Adipocyte (in vitro differentiated cells): ENCODE results near the gene DLK2.

Source experiments
- DNase-seq: peaks from one replicate; pipeline ENCODE4 v3.0.0-alpha.2; 2015; ENCODE audit warnings: low read depth
- H3K27me3 ChIP-seq: replicated peaks from 2 replicates; pipeline ENCODE4 v1.7.0; 2013; ENCODE audit warnings: mild to moderate bottlenecking, low read length, moderate library complexity; ENCODE audit not compliant: control insufficient read depth, insufficient read depth
- H3K36me3 ChIP-seq: 2 replicates; pipeline ENCODE4 v1.7.0; 2013; ENCODE audit warnings: low read length, mild to moderate bottlenecking, moderate library complexity; ENCODE audit not compliant: control insufficient read depth, insufficient read depth, severe bottlenecking
- H3K4me1 ChIP-seq: 2 replicates; pipeline ENCODE4 v1.7.0; 2013; ENCODE audit warnings: mild to moderate bottlenecking, low read length, moderate library complexity; ENCODE audit not compliant: control insufficient read depth, insufficient read depth
- H3K4me3 ChIP-seq: 2 replicates; pipeline ENCODE4 v1.7.0; 2013; ENCODE audit warnings: mild to moderate bottlenecking, low read length, moderate library complexity
- H3K9ac ChIP-seq: 2 replicates; pipeline ENCODE4 v1.7.0; 2013; ENCODE audit warnings: mild to moderate bottlenecking, low read length, moderate library complexity
- H3K9me3 ChIP-seq: 2 replicates; pipeline ENCODE4 v1.7.0; 2013; ENCODE audit warnings: mild to moderate bottlenecking, low read length, moderate library complexity; ENCODE audit not compliant: control insufficient read depth

DLK2 gene

GRCh38 chr6:43494321-43494720, 39.0 kb upstream of the DLK2 start:
- no peak for DNase-seq
- peaks cover 18% of the 10 kb centered on the region for H3K36me3 ChIP-seq
- no peaks in the 10 kb centered on the region for H3K27me3 ChIP-seq
- H3K9ac ChIP-seq, result no peak overlapping the region
- H3K4me1 ChIP-seq, result peaks cover 39% of the 10 kb centered on the region
- H3K9me3 ChIP-seq, result no peaks in the 10 kb centered on the region
- H3K4me3 ChIP-seq, result no peak overlapping the region

- Histone ChIP-seq H3K27me3 (no peaks in the 10 kb centered on the region), H3K9me3 (no peaks in the 10 kb centered on the region), H3K4me3 (no peak overlapping the region), H3K9ac (no peak overlapping the region), H3K36me3 (peaks cover 13% of the 10 kb centered on the region), H3K4me1 (peaks cover 43% of the 10 kb centered on the region)
- DNase-seq, result no peak
Measured at GRCh38 chr6:43493833-43494232, 38.5 kb upstream of the DLK2 start.

- no peak for DNase-seq
- Histone ChIP-seq H3K9me3 (no peaks in the 10 kb centered on the region), H3K9ac (no peak overlapping the region), H3K27me3 (no peaks in the 10 kb centered on the region), H3K36me3 (peaks cover 7% of the 10 kb centered on the region), H3K4me3 (no peak overlapping the region), H3K4me1 (peaks cover 49% of the 10 kb centered on the region)
Measured at GRCh38 chr6:43493230-43493629, 37.9 kb upstream of the DLK2 start.

GRCh38 chr6:43492673-43493072, 37.3 kb upstream of the DLK2 start:
- Histone ChIP-seq H3K27me3 (no peaks in the 10 kb centered on the region), H3K9ac (no peak overlapping the region), H3K9me3 (no peaks in the 10 kb centered on the region), H3K36me3 (peaks cover 2% of the 10 kb centered on the region), H3K4me1 (peaks cover 50% of the 10 kb centered on the region), H3K4me3 (peak overlapping the region; percentile 43)
- DNase-seq, result peak; percentile 56

GRCh38 chr6:43491750-43492661, 36.7 kb upstream of the DLK2 start:
- Histone ChIP-seq H3K36me3 (no peaks in the 10 kb centered on the region), H3K4me3 (peak overlapping the region; percentile 43), H3K9ac (no peak overlapping the region), H3K4me1 (peaks cover 50% of the 10 kb centered on the region), H3K9me3 (no peaks in the 10 kb centered on the region), H3K27me3 (no peaks in the 10 kb centered on the region)
- peak; percentile 89 for DNase-seq

GRCh38 chr6:43490523-43490939, 35.2 kb upstream of the DLK2 start:
- no peaks in the 10 kb centered on the region for H3K9me3 ChIP-seq
- no peak for DNase-seq

GRCh38 chr6:43489277-43490072, 34.1 kb upstream of the DLK2 start:
- no peak for DNase-seq
- Histone ChIP-seq H3K36me3 (no peaks in the 10 kb centered on the region), H3K27me3 (no peaks in the 10 kb centered on the region), H3K4me1 (peaks cover 28% of the 10 kb centered on the region), H3K9ac (no peak overlapping the region), H3K9me3 (no peaks in the 10 kb centered on the region), H3K4me3 (no peak overlapping the region)

More at GRCh38 chr6:43490523-43490939, 35.2 kb upstream of the DLK2 start:
- H3K9ac ChIP-seq, result no peak overlapping the region
- no peaks in the 10 kb centered on the region for H3K36me3 ChIP-seq
- no peak overlapping the region for H3K4me3 ChIP-seq
- peaks cover 36% of the 10 kb centered on the region for H3K4me1 ChIP-seq
- no peaks in the 10 kb centered on the region for H3K27me3 ChIP-seq

- Histone ChIP-seq H3K4me3 (no peak overlapping the region), H3K9me3 (no peaks in the 10 kb centered on the region), H3K27me3 (no peaks in the 10 kb centered on the region), H3K36me3 (no peaks in the 10 kb centered on the region), H3K9ac (no peak overlapping the region), H3K4me1 (peaks cover 28% of the 10 kb centered on the region)
- DNase-seq, result no peak
Measured at GRCh38 chr6:43488667-43489276, 33.4 kb upstream of the DLK2 start.

- H3K9ac ChIP-seq, result no peak overlapping the region
- H3K9me3 ChIP-seq, result no peaks in the 10 kb centered on the region
- no peaks in the 10 kb centered on the region for H3K36me3 ChIP-seq
- peaks cover 11% of the 10 kb centered on the region for H3K4me1 ChIP-seq
- no peak overlapping the region for H3K4me3 ChIP-seq
- no peaks in the 10 kb centered on the region for H3K27me3 ChIP-seq
- no peak for DNase-seq
Measured at GRCh38 chr6:43481591-43482236, 26.4 kb upstream of the DLK2 start.

- Histone ChIP-seq H3K9me3 (no peaks in the 10 kb centered on the region), H3K4me1 (peaks cover 11% of the 10 kb centered on the region), H3K4me3 (no peak overlapping the region), H3K27me3 (no peaks in the 10 kb centered on the region), H3K9ac (no peak overlapping the region), H3K36me3 (no peaks in the 10 kb centered on the region)
- DNase-seq, result no peak
Measured at GRCh38 chr6:43481075-43481474, 25.7 kb upstream of the DLK2 start.

GRCh38 chr6:43478008-43478372, 22.6 kb upstream of the DLK2 start:
- Histone ChIP-seq H3K9me3 (no peaks in the 10 kb centered on the region), H3K27me3 (no peaks in the 10 kb centered on the region), H3K4me1 (peaks cover 11% of the 10 kb centered on the region), H3K9ac (peak overlapping the region; percentile 89), H3K4me3 (peak overlapping the region; percentile 87), H3K36me3 (no peaks in the 10 kb centered on the region)
- DNase-seq, result no peak
